GM12878 (cell line): ENCODE measurements around the gene PRKG1.

Source experiments
- CBFB ChIP-seq: IDR thresholded peaks from 2 replicates; pipeline ENCODE4 v1.6.1; 2016; ENCODE audit warnings: antibody characterized with exemption, low read depth
- EP300 ChIP-seq, 2 experiments: fragments of 150-350 bp in 1 of 2; IDR thresholded peaks; 2 replicates each; pipeline ENCODE4 v1.6.1; 2011 to 2012; ENCODE audit warnings: low read depth in 2 of 2, low read length in 2 of 2, borderline replicate concordance in 1 of 2, improper control_type of control experiment in 1 of 2, inconsistent platforms in 1 of 2; ENCODE audit not compliant: control insufficient read depth in 1 of 2
- EZH2 ChIP-seq: IDR thresholded peaks from 2 replicates; pipeline ENCODE4 v1.6.1; 2012; ENCODE audit warnings: low read depth, mild to moderate bottlenecking, control low read depth, inconsistent platforms, low read length, borderline replicate concordance; ENCODE audit not compliant: control insufficient read depth
- FOXK2 ChIP-seq: fragments of 450-650 bp; IDR thresholded peaks from 2 replicates; pipeline ENCODE4 v1.6.1; 2017; ENCODE audit warnings: mild to moderate bottlenecking, moderate library complexity
- GABPA ChIP-seq: IDR thresholded peaks from 2 replicates; pipeline ENCODE4 v1.6.1; 2014; ENCODE audit warnings: antibody characterized with exemption, low read depth, mild to moderate bottlenecking, inconsistent platforms
- POLR2AphosphoS5 ChIP-seq: IDR thresholded peaks from 2 replicates; pipeline ENCODE4 v1.6.1; 2011; ENCODE audit warnings: mild to moderate bottlenecking, low read length, inconsistent platforms
- SP1 ChIP-seq: IDR thresholded peaks from one replicate; pipeline ENCODE4 v1.6.1; 2011; ENCODE audit warnings: low read depth, low read length
- ZNF24 ChIP-seq: fragments of 450-650 bp; IDR thresholded peaks from 2 replicates; pipeline ENCODE4 v1.6.1; 2017; ENCODE audit warnings: antibody characterized with exemption, mild to moderate bottlenecking
- TF ChIP-seq, protein P1 (sequence below): IDR thresholded peaks from 2 replicates; pipeline ENCODE4 v1.6.1; 2011; ENCODE audit warnings: low read depth, low read length, improper control_type of control experiment, borderline replicate concordance
- TF ChIP-seq, protein P2 (sequence below), 3 experiments: IDR thresholded peaks in 2 of 3; conservative IDR thresholded peaks in 1 of 3; 2 replicates each; pipeline ENCODE4 v1.5.1; 2011; ENCODE audit warnings: low read depth in 3 of 3, low read length in 3 of 3, mild to moderate bottlenecking in 3 of 3, control low read depth in 2 of 3, moderate library complexity in 2 of 3, inconsistent platforms in 1 of 3, mixed read lengths in 1 of 3; ENCODE audit not compliant: control insufficient read depth in 2 of 3, insufficient read depth in 1 of 3; ENCODE audit errors: extremely low read depth in 1 of 3
- TF ChIP-seq, protein P3 (sequence below): IDR thresholded peaks from 2 replicates; pipeline ENCODE4 v1.6.1; 2012; ENCODE audit warnings: low read depth, low read length, improper control_type of control experiment

DNA sequence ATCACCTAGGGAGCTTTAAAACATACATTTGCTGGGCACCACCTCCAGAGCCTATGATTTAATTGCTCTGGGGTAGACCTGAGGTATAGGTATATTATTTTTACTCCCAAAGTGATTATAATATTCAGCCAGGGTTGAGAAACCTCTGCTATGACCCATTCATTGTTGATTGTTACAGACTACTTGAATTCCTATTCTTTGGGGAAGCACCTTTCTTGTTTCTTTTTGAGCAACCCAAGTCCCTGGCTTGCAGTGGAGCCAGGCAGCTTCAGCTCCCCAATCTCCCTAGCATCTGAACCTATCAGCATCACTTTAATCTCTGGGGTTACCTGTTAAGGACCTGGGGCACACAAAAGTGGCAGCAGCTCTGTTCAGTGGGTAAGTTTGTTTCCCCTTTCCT is 8.6 kb downstream of the PRKG1 start:
- TF ChIP-seq EZH2 (no peak), CBFB (no peak), FOXK2 (no peak), GABPA (no peak), ZNF24 (no peak), EP300 (IDR thresholded peaks at IDR 0.05; ENCODE audit: borderline replicate concordance in 1 of 2, control insufficient read depth in 1 of 2, low read depth in 2 of 2, low read length in 2 of 2) (no peak), SP1 (no peak), POLR2AphosphoS5 (no peak)
- TF ChIP-seq, protein P1, sequence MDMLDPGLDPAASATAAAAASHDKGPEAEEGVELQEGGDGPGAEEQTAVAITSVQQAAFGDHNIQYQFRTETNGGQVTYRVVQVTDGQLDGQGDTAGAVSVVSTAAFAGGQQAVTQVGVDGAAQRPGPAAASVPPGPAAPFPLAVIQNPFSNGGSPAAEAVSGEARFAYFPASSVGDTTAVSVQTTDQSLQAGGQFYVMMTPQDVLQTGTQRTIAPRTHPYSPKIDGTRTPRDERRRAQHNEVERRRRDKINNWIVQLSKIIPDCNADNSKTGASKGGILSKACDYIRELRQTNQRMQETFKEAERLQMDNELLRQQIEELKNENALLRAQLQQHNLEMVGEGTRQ, result no peak
- TF ChIP-seq, protein P2, sequence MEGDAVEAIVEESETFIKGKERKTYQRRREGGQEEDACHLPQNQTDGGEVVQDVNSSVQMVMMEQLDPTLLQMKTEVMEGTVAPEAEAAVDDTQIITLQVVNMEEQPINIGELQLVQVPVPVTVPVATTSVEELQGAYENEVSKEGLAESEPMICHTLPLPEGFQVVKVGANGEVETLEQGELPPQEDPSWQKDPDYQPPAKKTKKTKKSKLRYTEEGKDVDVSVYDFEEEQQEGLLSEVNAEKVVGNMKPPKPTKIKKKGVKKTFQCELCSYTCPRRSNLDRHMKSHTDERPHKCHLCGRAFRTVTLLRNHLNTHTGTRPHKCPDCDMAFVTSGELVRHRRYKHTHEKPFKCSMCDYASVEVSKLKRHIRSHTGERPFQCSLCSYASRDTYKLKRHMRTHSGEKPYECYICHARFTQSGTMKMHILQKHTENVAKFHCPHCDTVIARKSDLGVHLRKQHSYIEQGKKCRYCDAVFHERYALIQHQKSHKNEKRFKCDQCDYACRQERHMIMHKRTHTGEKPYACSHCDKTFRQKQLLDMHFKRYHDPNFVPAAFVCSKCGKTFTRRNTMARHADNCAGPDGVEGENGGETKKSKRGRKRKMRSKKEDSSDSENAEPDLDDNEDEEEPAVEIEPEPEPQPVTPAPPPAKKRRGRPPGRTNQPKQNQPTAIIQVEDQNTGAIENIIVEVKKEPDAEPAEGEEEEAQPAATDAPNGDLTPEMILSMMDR (IDR thresholded peaks at IDR 0.05 in 2 of 3, conservative IDR thresholded peaks at IDR 0.05 in 1 of 3; ENCODE audit: control insufficient read depth in 2 of 3, extremely low read depth in 1 of 3, insufficient read depth in 1 of 3, low read depth in 3 of 3, low read length in 3 of 3), result no peak
- TF ChIP-seq, protein P3, sequence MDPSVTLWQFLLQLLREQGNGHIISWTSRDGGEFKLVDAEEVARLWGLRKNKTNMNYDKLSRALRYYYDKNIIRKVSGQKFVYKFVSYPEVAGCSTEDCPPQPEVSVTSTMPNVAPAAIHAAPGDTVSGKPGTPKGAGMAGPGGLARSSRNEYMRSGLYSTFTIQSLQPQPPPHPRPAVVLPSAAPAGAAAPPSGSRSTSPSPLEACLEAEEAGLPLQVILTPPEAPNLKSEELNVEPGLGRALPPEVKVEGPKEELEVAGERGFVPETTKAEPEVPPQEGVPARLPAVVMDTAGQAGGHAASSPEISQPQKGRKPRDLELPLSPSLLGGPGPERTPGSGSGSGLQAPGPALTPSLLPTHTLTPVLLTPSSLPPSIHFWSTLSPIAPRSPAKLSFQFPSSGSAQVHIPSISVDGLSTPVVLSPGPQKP, result no peak
